Fibroblast of skin of right biceps (primary cell): ENCODE measurements around the gene FAM236C.
"Not testable (repeated sequence)": the region's sequence is repeated elsewhere in the genome, so short reads cannot be mapped to it uniquely, and the experiment has no call there.

Source experiments
- DNase-seq: peaks from one replicate; pipeline ENCODE4 v3.0.0-alpha.2; 2013

The FAM236C gene

GRCh38 chrX:72912315-72912714 is at the start of gene FAM236C:
Gene FAM236C, plus strand, starts transcription at chrX:72912615. Its CDS starts 100 bp downstream, at chrX:72912715.
- not testable (repeated sequence) for DNase-seq

- not testable (repeated sequence) for DNase-seq
Observed at GRCh38 chrX:72882898-72883297, 29.5 kb upstream of the FAM236C start.

GRCh38 chrX:72889740-72890139 is 22.7 kb upstream of the FAM236C start:
- DNase-seq, result not testable (repeated sequence)

GRCh38 chrX:72916096-72916495 is 3.7 kb downstream of the FAM236C start:
- not testable (repeated sequence) for DNase-seq

- DNase-seq, result not testable (repeated sequence)
Observed at GRCh38 chrX:72932283-72932682, 19.9 kb downstream of the FAM236C start.

GRCh38 chrX:72936455-72936854 is 24.0 kb downstream of the FAM236C start:
- DNase-seq, result not testable (repeated sequence)

GRCh38 chrX:72936882-72937455 is 24.6 kb downstream of the FAM236C start:
- not testable (repeated sequence) for DNase-seq

GRCh38 chrX:72937906-72938305 is 25.5 kb downstream of the FAM236C start, which contains the start of gene FAM236A:
Gene FAM236A, plus strand, starts transcription at chrX:72938206. Its CDS starts 57 bp downstream, at chrX:72938263.
- not testable (repeated sequence) for DNase-seq

- DNase-seq, result not testable (repeated sequence)
Observed at GRCh38 chrX:72942272-72942671, 29.9 kb downstream of the FAM236C start.

- DNase-seq, result not testable (repeated sequence)
Observed at GRCh38 chrX:72943035-72943818, 30.8 kb downstream of the FAM236C start.

- DNase-seq, result not testable (repeated sequence)
Observed at GRCh38 chrX:72943819-72944169, 31.4 kb downstream of the FAM236C start, which contains the start of gene DMRTC1. Gene DMRTC1, minus strand, starts transcription at chrX:72943837. Its CDS starts 68,143 bp downstream, at chrX:72875694.

- DNase-seq, result not testable (repeated sequence)
Observed at GRCh38 chrX:72959971-72960370, 47.6 kb downstream of the FAM236C start.
